Ovary (tissue), 3 donors: ENCODE results near the gene TRIM23.

Source experiments
- CTCF ChIP-seq, 3 donors: fragments of 450-650 bp in 2 of 3; fragments of 200-600 bp in 1 of 3; IDR thresholded peaks; one replicate each; pipeline versions ENCODE4 v1.5.1 to v1.8.0; 2016 to 2022; ENCODE audit warnings: antibody characterized with exemption in 3 of 3, mild to moderate bottlenecking in 1 of 3
- EP300 ChIP-seq: sonication (generic); formaldehyde crosslinking; IDR thresholded peaks from one replicate; pipeline ENCODE4 v1.6.1; 2017; ENCODE audit warnings: antibody characterized with exemption
- POLR2A ChIP-seq: fragments of 450-650 bp; IDR thresholded peaks from one replicate; pipeline ENCODE4 v1.6.1; 2017; ENCODE audit warnings: antibody characterized with exemption, mild to moderate bottlenecking, moderate library complexity
- donor health status: DM: no; HTN: no; CAD: no.

- TF ChIP-seq CTCF (IDR thresholded peaks at IDR 0.05): no peak
- peak; percentile 38 for TF ChIP-seq POLR2A
- no peak for TF ChIP-seq EP300
These were observed at the start of gene TRIM23 for GRCh38 chr5:65624025-65624570.
